ENCODE results near the gene C2CD3. TPM values are rescaled to one million over a fixed set of nuclear protein-coding genes. Genes with fewer than 3 reads are reported as not detected.
"Not testable (repeated sequence)": the region's sequence is repeated elsewhere in the genome, so short reads cannot be mapped to it uniquely, and the experiment has no call there.

C2CD3 gene
- total RNA-seq, 1 donor from 2014 or later: 40.9 TPM

- H3K27ac Mint-ChIP-seq: peak overlapping the region; percentile 80
These were observed 29.5 kb downstream of the C2CD3 start for GRCh38 chr11:74141241-74141695.

GRCh38 chr11:74139919-74140431, 30.8 kb downstream of the C2CD3 start:
- H3K27ac Mint-ChIP-seq; H3K27me3 Mint-ChIP-seq; DNase-seq (ENCODE audit: low spot score, unreplicated experiment); H3K4me3 Mint-ChIP-seq (ENCODE audit: low read depth); H3K9me3 Mint-ChIP-seq (ENCODE audit: low read depth); H3K4me1 Mint-ChIP-seq (ENCODE audit: low read depth): not testable (repeated sequence)
- H3K36me3 Mint-ChIP-seq (ENCODE audit: insufficient read depth): peaks cover 13% of the 10 kb centered on the region

More at GRCh38 chr11:74141241-74141695, 29.5 kb downstream of the C2CD3 start:
- no peak for TF ChIP-seq CTCF (IDR thresholded peaks at IDR 0.05; ENCODE audit: unreplicated experiment)
- Mint-ChIP-seq H3K36me3 (ENCODE audit: insufficient read depth) (peaks cover 18% of the 10 kb centered on the region), H3K4me3 (ENCODE audit: low read depth) (no peak overlapping the region), H3K9me3 (ENCODE audit: low read depth) (peaks cover 5% of the 10 kb centered on the region), H3K4me1 (ENCODE audit: low read depth) (peaks cover 9% of the 10 kb centered on the region), H3K27me3 (no peaks in the 10 kb centered on the region)
- no peak for DNase-seq (ENCODE audit: low spot score, unreplicated experiment)

DNA sequence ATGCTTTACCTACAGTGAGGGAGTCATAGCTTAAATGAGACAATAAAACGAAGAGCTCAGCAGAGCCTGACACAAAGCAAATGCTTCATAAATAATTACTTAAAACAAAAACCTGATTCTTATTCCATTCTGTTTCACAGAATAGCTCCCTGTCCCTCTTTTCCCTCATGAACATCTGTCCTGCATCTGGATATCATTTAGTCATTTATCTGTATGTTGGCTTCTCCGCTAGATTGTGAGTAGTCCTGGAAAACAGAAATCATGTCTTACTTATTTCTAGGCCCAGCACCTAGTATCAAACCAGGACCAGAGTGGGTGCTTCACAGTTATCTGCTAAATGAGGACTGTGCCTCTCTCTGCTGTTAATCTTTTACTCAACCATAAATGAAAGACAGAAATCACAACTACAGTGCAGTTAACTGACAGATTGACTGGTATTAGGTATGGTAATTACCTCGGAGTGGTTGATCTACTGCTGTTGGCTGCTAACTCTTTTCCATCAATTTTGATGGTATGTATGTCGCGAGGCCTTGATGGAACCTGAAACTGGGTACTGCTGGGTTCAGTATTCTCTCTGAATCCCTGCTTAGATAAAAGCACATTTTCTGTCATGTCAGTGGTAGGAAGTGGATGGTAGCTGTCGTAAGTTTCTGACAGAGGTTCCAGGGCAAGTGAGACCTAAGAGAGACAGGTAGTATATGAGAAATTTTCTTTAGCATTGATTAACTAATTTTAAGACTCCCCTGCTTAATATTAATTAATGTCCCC, 31.5 kb downstream of the C2CD3 start:
- no peaks in the 10 kb centered on the region for H3K9me3 Mint-ChIP-seq (ENCODE audit: low read depth)
- no peaks in the 10 kb centered on the region for H3K27me3 Mint-ChIP-seq
- H3K4me1 Mint-ChIP-seq (ENCODE audit: low read depth): peaks cover 9% of the 10 kb centered on the region
- H3K4me3 Mint-ChIP-seq (ENCODE audit: low read depth): no peak overlapping the region
- no peak for TF ChIP-seq CTCF (IDR thresholded peaks at IDR 0.05; ENCODE audit: unreplicated experiment)
- no peak for DNase-seq (ENCODE audit: low spot score, unreplicated experiment)
- peaks cover 13% of the 10 kb centered on the region for H3K36me3 Mint-ChIP-seq (ENCODE audit: insufficient read depth)
- H3K27ac Mint-ChIP-seq: peak overlapping the region; percentile 84

- no peak for TF ChIP-seq CTCF (IDR thresholded peaks at IDR 0.05; ENCODE audit: unreplicated experiment)
- no peak for DNase-seq (ENCODE audit: low spot score, unreplicated experiment)
- Mint-ChIP-seq H3K9me3 (ENCODE audit: low read depth) (no peaks in the 10 kb centered on the region), H3K4me1 (ENCODE audit: low read depth) (peaks cover 9% of the 10 kb centered on the region), H3K36me3 (ENCODE audit: insufficient read depth) (peaks cover 13% of the 10 kb centered on the region), H3K27ac (peak overlapping the region; percentile 84), H3K4me3 (ENCODE audit: low read depth) (no peak overlapping the region), H3K27me3 (no peaks in the 10 kb centered on the region)
These were observed 32.2 kb downstream of the C2CD3 start for GRCh38 chr11:74138572-74138971.

DNA sequence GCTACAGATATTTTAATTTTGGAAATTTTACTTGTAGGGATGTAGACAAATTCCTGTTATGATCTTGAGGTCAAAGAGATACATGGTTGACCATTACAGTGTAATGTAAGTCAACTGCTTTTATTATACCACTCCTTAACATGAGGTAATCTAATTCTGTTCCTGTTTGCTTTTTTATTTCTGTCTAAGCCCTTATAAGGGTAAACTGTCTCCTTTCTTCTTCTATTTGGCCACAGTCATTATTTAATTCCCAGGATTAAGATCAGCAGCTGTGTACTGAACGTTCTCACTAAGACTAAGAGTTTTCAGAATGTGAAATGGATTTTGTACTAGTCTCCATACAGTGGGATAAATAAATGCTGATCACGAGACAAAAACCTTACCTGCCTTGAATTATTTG, 32.8 kb downstream of the C2CD3 start:
- H3K4me1 Mint-ChIP-seq (ENCODE audit: low read depth): peaks cover 9% of the 10 kb centered on the region
- H3K4me3 Mint-ChIP-seq (ENCODE audit: low read depth): no peak overlapping the region
- no peaks in the 10 kb centered on the region for H3K9me3 Mint-ChIP-seq (ENCODE audit: low read depth)
- TF ChIP-seq CTCF (IDR thresholded peaks at IDR 0.05; ENCODE audit: unreplicated experiment): no peak
- peaks cover 13% of the 10 kb centered on the region for H3K36me3 Mint-ChIP-seq (ENCODE audit: insufficient read depth)
- peak overlapping the region; percentile 84 for H3K27ac Mint-ChIP-seq
- no peak for DNase-seq (ENCODE audit: low spot score, unreplicated experiment)
- H3K27me3 Mint-ChIP-seq: no peaks in the 10 kb centered on the region
